ENCODE results near the gene TUFT1. TPM values are rescaled to one million over a fixed set of nuclear protein-coding genes. Genes with fewer than 3 reads are reported as not detected.

The TUFT1 gene
- total and polyA plus RNA-seq, 2 of the 13 experiments (the other 11 are each of a cell fraction or from before 2014, with no cell fraction given): 6.4 to 7.3 TPM

- no peak for TF ChIP-seq ZNF646 (CRISPR knock-in tag; IDR thresholded peaks at IDR 0.05)
- no peak for TF ChIP-seq ZNF337 (CRISPR knock-in tag; IDR thresholded peaks at IDR 0.05; ENCODE audit: borderline replicate concordance, low read depth)
- no peak for TF ChIP-seq ZNF652 (CRISPR knock-in tag; IDR thresholded peaks at IDR 0.05; ENCODE audit: borderline replicate concordance, low read depth)
- TF ChIP-seq ZNF577 (CRISPR knock-in tag; IDR thresholded peaks at IDR 0.05; ENCODE audit: borderline replicate concordance, low read depth): no peak
- TF ChIP-seq PATZ1 (CRISPR knock-in tag; IDR thresholded peaks at IDR 0.05): peak; percentile 72
- TF ChIP-seq ZNF552 (CRISPR knock-in tag; IDR thresholded peaks at IDR 0.05; ENCODE audit: borderline replicate concordance): no peak
- no peak for TF ChIP-seq SOX6 (IDR thresholded peaks at IDR 0.05)
- TF ChIP-seq SOX6 (CRISPR knock-in tag; IDR thresholded peaks at IDR 0.05): no peak
- no peak for TF ChIP-seq IKZF1 (IDR thresholded peaks at IDR 0.05)
- no peak for TF ChIP-seq ZNF496 (CRISPR knock-in tag; IDR thresholded peaks at IDR 0.05; ENCODE audit: insufficient replicate concordance)
- TF ChIP-seq ZNF660 (CRISPR knock-in tag; IDR thresholded peaks at IDR 0.05; ENCODE audit: borderline replicate concordance, low read depth): no peak
- TF ChIP-seq ZNF335 (CRISPR knock-in tag; IDR thresholded peaks at IDR 0.05): peak; percentile 87
- TF ChIP-seq SMAD9 (CRISPR knock-in tag; IDR thresholded peaks at IDR 0.05): no peak
- TF ChIP-seq ZNF207 (IDR thresholded peaks at IDR 0.05; ENCODE audit: borderline replicate concordance): no peak
- peak; percentile 79 for TF ChIP-seq ARNT2 (CRISPR knock-in tag; IDR thresholded peaks at IDR 0.05; ENCODE audit: low read depth)
- no peak for TF ChIP-seq ZNF674 (CRISPR knock-in tag; IDR thresholded peaks at IDR 0.05; ENCODE audit: low read depth)
- no peak for TF ChIP-seq RARA (CRISPR knock-in tag; IDR thresholded peaks at IDR 0.05)
- TF ChIP-seq ZSCAN9 (CRISPR knock-in tag; IDR thresholded peaks at IDR 0.05; ENCODE audit: borderline replicate concordance): no peak
- no peak for TF ChIP-seq RFX5 (IDR thresholded peaks at IDR 0.05; ENCODE audit: low read depth, low read length)
- no peak for TF ChIP-seq HIC2 (CRISPR knock-in tag; IDR thresholded peaks at IDR 0.05; ENCODE audit: low read depth)
- peak; percentile 31; the same call in 1 of the 2 replicates for TF ChIP-seq ZNF768 (CRISPR knock-in tag; IDR thresholded peaks at IDR 0.05)
- no peak for TF ChIP-seq GTF2F1 (IDR thresholded peaks at IDR 0.05; ENCODE audit: low read length)
Observed at GRCh38 chr1:151611832-151612500, 71.9 kb downstream of the TUFT1 start, which contains the start of gene SNX27 (continued).
